ENCODE measurements around the gene IKZF3.
A peak's percentile ranks its signal among the peaks of the same experiment; 100 is the strongest.
"Not testable (repeated sequence)": the region's sequence is repeated elsewhere in the genome, so short reads cannot be mapped to it uniquely, and the experiment has no call there.

The IKZF3 gene

DNA sequence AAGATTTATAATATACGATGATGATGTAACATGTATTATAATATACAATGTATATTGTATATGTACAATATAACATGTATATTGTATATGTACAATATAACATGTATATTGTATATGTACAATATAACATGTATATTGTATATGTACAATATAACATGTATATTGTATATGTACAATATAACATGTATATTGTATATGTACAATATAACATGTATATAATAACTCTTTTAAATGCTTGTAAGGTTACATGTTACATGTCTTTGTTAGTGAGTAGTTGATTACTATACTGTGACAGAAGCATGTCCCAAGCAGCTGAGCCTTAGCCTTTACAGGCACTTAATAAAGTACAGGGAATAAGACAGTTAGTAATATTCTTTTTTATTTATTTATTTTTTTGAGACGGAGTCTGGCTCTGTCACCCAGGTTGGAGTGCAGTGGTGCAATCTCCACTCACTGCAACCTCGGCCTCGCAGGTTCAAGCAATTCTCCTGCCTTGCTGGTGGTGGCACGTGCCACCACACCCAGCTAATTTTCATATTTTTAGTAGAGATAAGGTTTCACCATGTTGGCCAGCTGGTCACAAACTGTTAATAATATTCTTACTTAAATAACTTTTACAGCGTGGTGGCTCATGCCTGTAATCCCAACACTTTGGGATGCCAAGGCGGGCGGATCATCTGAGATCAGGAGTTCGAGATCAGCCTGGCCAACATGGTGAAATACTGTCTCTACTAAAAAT lies 8.0 kb downstream of the IKZF3 start:
- not testable (repeated sequence) for DNase-seq

DNA sequence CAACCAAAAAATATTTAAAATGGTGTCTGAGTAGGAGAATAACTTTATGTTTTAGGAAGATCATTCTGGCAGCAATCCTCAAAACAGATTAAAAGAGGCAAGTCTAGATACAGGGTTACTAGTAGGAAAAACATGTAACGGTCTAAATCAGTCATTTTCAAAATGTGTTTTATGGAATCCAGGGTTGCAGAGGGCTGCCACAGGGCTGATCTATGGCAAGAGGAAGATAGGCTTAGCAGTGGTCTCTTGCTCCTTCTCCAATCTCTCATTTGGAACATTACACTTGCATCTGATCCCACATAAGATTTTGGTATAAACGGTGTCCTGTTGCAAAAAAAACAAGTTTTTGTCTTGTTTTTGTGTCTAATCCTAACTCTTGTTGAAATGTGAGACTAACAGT lies 9.2 kb downstream of the IKZF3 start:
- no peak for DNase-seq

DNA sequence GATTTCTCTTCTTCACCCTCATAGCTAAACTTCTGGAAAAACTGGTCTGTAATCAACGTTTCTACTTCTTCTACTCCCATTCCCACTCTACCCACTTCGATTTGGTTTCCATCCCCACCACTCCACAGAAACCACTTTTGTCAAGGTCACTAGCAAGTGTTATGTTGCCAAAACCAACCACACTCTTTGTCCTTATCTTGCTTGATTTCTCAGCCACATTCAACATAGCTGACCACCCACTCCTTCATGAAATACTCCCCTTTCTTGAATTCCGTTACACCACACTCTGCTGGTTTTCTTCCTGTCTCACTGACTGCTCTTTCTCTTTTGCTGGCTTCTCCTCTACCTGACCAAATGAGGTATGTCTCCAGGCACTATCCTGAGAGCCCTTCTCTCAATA lies 11.9 kb downstream of the IKZF3 start:
- no peak for DNase-seq

DNA sequence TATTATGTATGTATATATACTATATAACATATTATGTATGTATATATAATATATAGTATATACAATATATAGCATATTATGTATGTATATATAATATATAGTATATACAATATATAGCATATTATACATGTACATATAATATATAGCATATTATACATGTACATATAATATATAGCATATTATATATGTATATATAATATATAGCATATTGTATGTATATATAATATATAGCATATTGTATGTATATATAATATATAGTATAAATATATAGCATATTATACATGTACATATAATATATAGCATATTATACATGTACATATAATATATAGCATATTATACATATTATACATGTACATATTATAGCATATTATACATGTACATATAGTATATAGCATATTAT lies 13.9 kb downstream of the IKZF3 start:
- not testable (repeated sequence) for DNase-seq

DNA sequence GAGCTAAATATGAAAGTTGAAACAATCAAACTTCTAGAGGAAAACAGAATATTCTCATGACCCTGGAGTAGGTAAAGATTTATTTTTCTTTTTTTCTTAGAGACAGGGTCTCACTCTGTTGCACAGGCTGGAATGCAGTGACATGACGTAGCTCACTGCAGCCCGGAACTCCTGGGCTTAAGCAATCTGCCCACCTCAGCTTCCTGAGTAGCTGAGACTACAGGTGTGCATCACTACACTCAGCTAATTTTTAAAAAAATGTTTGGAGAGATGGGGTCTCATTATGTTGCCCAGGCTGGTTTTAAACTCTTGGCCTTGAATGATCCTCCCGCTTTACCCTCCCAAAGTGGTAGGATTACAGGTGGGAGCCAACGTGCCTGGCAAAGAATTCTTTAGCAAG lies 15.5 kb downstream of the IKZF3 start:
- no peak for DNase-seq

DNA sequence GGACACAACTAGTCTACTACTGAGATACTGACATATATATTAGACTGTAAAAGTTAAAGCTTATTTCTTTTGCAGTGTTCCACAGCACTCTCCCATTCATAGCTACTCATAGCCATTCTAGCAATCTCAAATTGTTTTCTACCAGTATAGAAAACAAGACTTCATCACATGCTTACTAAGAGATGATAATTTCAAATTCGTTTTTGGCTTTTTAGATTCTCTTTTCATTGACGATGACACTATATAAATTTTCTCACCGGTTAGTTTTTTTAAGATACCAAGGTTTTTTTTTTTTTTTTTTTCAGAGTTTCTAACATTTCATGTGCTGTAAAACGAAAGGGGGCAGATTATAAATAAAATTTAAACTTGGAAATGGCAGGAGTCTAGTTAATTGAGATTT lies 17.9 kb downstream of the IKZF3 start:
- no peak for DNase-seq

DNA sequence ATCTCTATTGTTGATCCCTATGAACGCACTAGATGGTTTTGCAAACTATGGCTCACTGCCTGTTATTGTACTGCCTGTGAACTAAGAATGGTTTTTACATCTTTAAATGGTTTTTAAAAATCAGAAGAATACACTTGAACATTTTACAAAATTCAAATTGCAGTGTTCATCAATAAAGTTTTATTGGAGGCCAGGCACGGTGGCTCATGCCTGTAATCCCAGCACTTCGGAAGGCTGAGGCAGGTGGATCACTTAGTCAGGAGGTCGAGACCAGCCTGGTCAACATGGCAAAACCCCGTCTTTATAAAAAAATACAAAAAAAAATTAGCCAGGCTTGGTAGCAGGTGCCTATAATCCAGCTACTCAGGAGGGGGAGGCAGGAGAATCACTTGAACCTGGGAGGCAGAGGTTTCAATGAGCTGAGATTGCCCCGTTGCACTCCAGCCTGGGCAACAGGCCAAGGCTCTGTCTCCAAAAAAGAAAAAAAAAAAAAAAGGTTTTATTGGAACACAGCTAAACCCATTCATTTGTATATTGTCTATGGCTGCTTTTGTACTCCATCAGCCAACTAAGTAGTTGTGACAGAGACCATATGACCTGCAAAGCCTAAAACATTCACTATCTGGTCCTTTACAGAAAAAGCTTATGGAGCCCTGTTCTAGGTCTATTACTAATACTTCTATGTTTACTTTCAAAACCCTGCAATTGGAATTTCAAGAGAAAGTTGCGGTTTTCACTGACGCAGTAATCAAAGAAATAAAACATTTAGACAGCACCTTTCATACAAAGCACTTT lies 18.9 kb downstream of the IKZF3 start:
- peak; percentile 38 for DNase-seq

DNA sequence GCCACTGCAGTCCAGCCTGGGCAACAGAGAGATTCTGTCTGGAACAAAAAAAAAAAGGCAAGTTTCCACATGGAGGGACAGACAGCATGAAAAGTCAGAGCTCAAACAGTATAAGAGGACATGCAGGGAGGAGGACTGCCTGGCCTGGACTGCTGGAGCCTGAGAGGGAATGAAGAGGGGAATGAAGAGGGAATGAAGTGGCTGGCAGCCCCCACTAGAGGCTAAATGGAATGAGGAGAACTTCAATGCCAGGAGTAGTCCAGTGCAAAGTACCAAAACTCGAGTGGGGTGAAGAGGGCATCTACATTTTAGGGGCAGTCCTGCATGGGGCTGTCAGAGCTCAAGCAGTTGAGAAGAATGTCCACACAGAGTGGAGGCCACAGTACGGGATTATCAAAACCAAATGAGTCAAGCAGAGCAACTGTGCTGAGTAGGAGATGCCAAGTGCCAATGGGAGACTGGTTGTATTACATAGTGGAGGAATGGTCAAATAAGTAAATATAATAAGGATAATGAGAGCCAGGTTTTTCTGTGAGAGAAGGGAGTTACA lies 22.9 kb downstream of the IKZF3 start:
- DNase-seq: no peak

DNA sequence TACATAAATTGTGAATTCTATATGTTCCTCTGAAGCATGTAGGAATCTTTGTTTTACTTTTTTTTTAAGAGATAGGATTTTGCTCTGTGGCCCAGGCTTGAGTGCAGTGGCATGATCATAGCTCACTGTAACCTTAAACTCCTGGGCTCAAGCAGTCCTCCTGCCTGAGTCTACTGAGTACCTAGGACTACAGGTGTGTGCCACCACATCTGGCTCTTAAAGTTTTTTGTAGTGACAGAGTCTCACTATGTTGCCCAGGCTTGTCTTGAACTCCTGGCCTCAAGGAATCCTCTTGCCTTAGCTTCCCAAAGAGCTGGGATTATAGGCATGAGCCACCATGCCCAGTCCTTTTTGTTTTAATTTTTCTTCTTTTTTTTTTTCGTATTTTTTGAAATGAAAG lies 25.3 kb downstream of the IKZF3 start:
- no peak for DNase-seq

DNA sequence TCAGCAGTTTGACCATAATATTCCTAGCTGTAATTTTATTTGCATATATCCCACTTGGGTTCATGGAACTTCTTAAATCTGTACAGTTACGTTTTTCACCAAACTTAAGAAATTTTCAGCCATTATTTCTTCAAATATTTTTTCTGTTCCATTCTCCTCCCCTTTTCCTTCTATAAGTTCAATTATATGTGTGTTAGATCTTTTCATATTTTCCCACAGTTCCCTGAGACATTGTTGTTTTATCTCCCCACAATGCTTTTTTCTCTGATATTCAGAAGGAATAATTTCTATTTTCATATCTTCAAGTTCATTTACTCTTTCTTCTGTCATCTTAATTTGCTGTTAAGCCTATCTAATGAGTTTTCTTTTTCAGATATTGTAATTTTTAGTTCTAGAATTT lies 26.1 kb downstream of the IKZF3 start:
- DNase-seq: no peak

DNA sequence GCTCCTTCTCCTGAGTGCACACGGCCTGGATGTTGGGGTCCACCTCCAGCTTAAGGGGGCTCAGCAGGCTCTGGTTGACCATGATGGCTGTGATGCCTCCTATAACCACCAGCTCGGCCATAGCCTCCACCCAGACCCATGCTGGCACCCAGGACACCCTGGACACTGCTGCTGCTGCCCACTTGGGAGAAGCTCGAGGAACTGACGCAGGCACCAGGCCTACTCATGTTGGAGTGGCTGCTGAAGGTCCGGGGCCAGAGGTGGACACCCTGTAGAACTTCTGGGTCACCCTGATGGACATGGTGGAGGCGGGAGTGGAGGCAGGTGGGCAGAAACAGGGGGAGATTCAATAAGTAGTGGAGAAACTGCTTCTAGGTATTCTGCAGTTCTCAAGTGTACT lies 28.0 kb downstream of the IKZF3 start:
- DNase-seq: no peak

DNA sequence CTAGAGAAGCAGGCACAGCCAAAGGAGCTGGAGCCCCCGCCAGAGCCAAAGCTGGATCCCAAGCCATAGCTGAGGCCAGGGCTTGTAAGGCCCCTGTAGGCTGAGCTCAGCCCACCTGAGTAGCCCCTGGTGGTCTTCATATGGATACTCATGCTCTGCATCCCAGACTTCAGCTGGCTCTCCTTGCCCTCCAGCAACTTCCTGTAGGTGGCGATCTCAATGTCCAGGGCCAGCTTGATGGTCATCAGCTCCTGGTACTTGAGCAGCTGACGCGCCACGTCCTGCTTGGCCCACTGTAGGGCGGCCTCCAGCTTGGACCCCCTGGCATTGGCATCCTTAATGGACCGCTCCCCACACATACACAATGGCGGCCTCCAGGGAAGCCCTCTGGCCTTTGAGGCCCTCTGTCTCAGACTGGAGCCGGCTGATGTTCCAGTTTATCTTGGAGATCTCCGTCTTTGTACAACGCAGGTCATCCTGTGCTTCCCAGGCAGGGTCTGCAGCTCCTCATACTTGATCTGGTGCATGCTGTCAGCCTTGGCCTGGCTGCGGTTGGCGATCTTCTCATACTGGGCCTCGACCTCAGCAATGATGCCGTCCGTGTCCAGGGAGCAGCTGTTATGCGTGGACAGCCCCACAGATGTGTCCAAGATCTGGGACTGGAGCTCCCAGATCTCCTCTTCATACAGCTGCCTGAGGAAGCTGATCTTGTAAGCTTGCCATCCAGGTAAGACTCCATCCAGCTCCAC lies 28.9 kb downstream of the IKZF3 start:
- no peak for DNase-seq

DNA sequence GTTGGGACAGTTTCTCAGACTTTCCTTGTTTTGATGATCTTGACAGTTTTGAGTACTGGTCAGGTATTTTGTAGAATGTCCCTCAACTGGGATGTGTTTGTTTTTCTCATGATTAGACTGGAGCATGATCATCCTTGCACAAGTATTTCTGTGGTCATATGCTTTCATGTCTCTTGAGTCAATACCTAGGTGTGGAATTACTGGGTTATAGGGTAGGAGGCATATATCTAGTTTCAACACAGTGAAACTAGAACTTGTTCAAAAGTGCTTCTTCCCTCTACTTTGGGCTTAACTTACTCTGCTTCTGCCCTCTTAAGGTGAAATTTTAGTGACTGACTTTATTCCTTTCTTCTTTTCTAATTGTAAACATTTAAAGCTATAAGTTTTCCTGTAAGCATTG lies 30.1 kb downstream of the IKZF3 start:
- DNase-seq: no peak

DNA sequence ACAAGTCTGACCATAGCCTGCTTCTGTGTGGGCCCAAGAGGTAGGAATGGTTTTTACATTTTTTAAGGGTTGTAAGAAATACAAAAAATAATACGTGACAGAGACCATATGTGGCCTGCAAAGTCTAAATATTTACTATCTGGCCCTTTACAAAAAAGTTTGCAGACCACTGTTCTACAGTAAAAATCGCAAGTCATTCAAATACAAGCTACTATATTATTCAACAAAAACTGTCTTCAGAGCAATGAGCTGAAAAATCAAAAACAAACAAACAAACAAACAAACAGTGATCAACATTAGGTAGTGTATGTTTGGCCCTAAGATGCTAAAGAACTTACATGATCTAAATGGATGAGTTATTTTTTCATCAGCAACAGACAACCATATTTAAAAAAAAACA lies 32.5 kb downstream of the IKZF3 start:
- no peak for DNase-seq

DNA sequence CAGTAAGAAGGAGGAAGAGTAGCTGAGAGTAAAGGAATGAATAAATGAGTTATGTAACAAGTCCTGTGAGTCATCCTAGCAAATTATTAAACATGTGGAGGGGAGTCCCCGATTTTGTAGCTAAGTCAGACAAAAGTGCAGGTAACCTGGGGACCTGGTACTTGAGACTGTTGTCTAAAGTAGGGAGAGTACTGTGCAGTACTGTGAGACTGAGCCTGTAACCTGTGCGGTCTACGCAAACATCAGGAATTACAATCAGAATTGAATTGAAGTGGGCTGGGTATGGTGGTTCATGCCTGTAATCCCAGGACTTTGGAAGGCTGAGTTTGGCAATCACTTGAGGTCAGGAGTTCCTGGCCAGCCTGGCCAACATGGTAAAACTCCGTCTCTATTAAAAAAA lies 35.7 kb downstream of the IKZF3 start:
- DNase-seq: no peak

DNA sequence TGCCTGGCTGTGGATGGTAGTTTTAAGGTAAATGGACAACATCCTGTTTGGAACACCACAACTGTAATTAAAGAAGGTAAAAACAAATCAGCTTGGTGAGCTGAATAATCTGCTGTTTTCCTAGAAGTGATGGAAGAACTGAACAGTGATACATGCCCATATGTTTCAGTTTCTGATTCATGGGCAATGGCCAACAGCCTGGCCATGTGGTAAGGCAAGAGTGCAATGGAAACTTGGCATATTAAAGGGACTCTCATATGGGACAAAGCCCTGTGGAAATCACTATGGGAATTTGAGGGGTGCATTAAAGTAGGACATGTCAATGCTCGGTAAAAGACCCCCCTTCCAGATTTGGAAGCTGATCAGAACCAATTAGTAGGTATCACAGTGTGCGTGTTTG lies 37.8 kb downstream of the IKZF3 start:
- no peak for DNase-seq

DNA sequence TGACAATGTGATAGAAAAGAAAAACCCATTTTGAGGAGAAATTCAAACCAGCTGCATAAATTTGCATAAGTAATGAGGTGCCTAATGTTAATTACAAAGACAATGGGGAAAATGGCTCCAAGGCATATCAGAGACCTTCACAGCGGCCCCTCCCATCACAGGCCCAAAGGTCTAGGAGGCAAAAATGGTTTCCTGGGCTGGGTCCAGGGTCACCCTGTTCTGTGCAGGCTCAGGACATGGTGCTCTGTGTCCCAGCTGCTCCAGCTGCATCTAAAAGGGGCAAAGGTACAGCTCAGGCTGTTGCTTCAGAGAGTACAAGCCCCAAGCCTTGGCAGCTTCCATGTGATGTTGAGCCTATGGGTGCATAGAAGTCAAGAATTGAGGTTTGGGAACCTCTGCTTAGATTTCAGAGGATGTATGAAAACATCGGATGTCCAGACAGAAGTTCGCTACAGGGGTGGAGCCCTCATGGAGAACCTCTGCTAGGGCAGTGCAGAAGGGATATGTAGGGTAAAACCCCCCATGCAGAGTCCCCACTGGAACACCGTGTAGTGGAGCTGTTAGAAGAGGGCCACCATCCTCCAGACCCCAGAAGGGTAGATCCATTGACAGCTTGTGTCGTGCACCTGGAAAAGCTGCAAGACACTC lies 40.6 kb downstream of the IKZF3 start:
- DNase-seq: no peak

DNA sequence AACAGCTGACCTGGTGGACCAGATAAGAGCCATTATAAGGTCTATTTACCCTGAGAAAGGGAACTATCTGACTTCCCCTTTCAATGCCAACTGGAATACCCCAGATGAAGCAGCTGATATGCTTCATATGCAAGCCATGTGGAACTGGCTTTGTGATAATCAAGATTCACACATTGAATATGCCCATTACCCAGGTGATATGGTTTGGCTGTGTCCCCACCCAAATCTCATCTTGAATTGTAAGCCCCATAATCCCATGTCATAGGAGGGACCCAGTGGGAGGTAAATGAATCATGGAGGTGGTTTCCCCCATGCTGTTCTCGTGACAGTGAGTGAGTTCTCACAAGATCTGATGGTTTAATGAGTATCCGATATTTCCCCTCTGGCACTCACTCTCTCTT lies 42.1 kb downstream of the IKZF3 start:
- no peak for DNase-seq

DNA sequence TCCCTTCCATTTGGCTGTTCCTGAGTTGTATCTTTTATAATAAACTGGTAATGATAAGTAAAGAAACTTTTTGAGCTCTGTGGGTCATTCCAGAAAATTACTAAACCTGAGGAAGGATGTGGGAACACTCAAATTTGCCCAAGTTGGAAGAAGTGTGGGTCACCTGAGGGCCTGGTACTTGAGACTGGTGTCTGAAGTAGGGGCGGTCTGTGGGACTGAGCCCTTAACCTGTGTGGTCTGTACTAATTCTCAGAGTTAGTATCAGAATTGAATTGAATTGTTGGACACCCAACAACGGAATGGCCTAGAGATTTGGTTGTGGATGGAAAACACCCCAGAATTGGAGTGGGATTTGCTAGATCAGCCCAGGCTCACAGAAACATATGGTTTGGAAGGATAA lies 43.1 kb downstream of the IKZF3 start:
- DNase-seq: no peak

DNA sequence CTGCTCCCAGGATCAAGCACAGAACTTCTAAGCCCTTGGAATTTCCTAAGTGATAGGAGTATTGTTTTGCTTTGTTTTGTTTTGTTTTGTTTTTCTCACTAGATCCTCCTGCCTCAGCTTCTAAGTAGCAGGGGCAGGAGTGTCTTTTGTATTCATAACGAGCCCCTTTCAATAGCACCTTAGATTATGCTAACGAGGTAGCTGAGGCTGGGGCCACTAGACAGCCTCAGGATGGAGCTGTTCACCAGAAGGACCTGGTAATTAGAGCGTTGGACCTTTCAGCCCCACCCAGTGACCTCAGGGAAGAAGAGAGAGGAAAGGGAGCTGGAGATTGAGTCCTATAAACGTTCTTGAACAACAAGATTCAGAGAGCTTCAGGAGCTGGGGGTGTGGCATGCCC lies 43.6 kb downstream of the IKZF3 start:
- no peak for DNase-seq

DNA sequence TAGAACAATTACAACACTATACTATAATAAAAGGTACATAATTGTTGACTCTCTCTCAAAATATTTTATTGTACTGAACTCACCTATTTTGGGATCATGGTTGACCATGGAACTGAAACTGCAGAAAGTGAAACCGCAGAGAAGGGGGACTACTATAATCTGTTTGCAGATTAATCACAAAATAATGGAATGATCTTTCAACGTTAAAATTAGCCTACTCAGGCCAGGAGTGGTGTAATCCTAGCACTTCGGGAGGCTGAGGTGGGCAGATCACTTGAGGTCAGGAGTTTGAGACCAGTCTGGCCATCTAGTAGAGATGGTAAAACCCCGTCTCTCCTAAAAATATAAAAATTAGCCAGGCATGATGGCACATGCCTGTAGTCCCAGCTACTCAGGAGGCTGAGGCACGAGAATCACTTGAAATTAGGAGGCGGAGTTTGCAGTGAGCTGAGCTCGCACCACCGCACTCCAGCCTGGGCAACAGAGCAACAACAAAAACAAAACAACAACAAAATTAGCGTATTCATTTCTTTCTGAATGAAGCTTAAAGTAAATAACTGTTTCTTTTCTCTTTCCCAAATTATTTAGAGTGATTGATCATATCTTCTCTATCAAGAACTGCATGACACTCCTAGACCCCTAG lies 45.6 kb downstream of the IKZF3 start:
- DNase-seq: no peak

DNA sequence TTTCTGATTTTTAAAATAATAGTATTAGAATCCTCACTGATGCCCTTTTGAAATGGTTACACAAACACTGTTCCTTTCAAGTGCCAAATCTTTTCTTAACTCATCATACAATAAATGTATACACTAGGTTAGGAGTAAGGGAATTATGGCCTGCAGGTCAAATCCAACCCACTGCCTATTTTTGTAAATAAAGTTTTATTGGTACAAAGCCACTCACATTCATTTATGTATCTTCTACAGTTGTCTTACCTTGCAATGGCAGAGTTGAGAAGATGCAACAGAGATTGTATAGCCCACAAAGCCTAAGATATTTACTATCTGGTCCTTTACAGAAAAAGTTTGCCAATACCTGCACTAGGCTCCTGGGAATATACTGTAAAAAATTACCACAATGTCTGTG lies 47.8 kb downstream of the IKZF3 start:
- no peak for DNase-seq

DNA sequence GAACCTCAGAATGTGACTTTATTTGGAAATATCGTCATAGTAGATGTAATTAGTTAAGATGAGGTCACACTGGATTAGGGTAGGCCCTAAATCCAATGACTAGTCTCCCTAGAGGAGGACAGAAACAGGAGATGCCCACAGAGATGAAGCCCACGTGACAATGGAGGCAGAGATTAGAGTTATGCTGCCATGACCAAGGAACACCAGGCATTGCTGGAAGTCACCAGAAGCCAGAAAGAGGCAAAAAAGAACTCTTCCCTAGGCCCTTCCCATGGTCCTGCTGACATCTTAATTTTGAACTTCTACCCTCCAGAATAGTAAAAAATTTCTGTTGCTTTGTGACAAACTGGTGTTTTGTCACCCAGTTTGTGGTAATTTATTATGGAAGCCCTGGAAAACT lies 49.6 kb downstream of the IKZF3 start:
- no peak for DNase-seq

Data from NCI-H2029 (cell line).